Endometrium (tissue), 2 donors: ENCODE data around the gene RPS16.
A peak's percentile ranks its signal among the peaks of the same experiment; 100 is the strongest.

Source experiments
- FAIRE-seq: peaks from 2 replicates; lab custom pipeline; 2012; peaks lifted over from hg19 to GRCh38; lab: Jason Lieb, UNC
- donor health status: control.
- donor health status: control.

The RPS16 gene

GRCh38 chr19:39420769-39421168 is 15.0 kb downstream of the RPS16 start:
- FAIRE-seq: no peak

- FAIRE-seq: no peak
These were observed 16.7 kb downstream of the RPS16 start for GRCh38 chr19:39419003-39419402.

GRCh38 chr19:39417463-39418181 is 18.1 kb downstream of the RPS16 start:
- no peak for FAIRE-seq

GRCh38 chr19:39416152-39417120 is 19.3 kb downstream of the RPS16 start:
- FAIRE-seq: no peak

GRCh38 chr19:39415111-39416046 is 20.4 kb downstream of the RPS16 start:
- FAIRE-seq: no peak

GRCh38 chr19:39413911-39414608 is 21.7 kb downstream of the RPS16 start:
- FAIRE-seq: no peak

GRCh38 chr19:39413272-39413910 is 22.4 kb downstream of the RPS16 start:
- no peak for FAIRE-seq

- no peak for FAIRE-seq
These were observed 22.9 kb downstream of the RPS16 start for GRCh38 chr19:39412867-39413271.

GRCh38 chr19:39412100-39412866 is 23.5 kb downstream of the RPS16 start, which contains the start of gene PLEKHG2:
Gene PLEKHG2, plus strand, starts transcription at chr19:39412669. Its CDS starts 1,418 bp downstream, at chr19:39414087.
- FAIRE-seq: peak; percentile 98

- FAIRE-seq: no peak
These were observed 24.0 kb downstream of the RPS16 start for GRCh38 chr19:39411832-39412099.

GRCh38 chr19:39411081-39411831 is 24.5 kb downstream of the RPS16 start:
- no peak for FAIRE-seq

GRCh38 chr19:39410831-39411080 is 25.0 kb downstream of the RPS16 start:
- FAIRE-seq: no peak

- FAIRE-seq: no peak
These were observed 25.5 kb downstream of the RPS16 start for GRCh38 chr19:39410017-39410830.

GRCh38 chr19:39409208-39410016 is 26.3 kb downstream of the RPS16 start:
- FAIRE-seq: peak; percentile 70

GRCh38 chr19:39408392-39409207 is 27.1 kb downstream of the RPS16 start:
- no peak for FAIRE-seq

- FAIRE-seq: no peak
These were observed 27.9 kb downstream of the RPS16 start for GRCh38 chr19:39407660-39408391.

- FAIRE-seq: no peak
These were observed 28.4 kb downstream of the RPS16 start for GRCh38 chr19:39407410-39407659.
